Activated T-cell treated with anti-CD3 and anti-CD28 coated beads, Interleukin-2, amount 50 U/mL, for 48 hours (primary cell): Measurements from ENCODE around the gene SRP9.

Experiments used
- DNase-seq, 2 experiments: peaks; one replicate each; pipeline ENCODE4 v3.0.0-alpha.2; 2020

Gene SRP9, protein sequence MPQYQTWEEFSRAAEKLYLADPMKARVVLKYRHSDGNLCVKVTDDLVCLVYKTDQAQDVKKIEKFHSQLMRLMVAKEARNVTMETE

DNA sequence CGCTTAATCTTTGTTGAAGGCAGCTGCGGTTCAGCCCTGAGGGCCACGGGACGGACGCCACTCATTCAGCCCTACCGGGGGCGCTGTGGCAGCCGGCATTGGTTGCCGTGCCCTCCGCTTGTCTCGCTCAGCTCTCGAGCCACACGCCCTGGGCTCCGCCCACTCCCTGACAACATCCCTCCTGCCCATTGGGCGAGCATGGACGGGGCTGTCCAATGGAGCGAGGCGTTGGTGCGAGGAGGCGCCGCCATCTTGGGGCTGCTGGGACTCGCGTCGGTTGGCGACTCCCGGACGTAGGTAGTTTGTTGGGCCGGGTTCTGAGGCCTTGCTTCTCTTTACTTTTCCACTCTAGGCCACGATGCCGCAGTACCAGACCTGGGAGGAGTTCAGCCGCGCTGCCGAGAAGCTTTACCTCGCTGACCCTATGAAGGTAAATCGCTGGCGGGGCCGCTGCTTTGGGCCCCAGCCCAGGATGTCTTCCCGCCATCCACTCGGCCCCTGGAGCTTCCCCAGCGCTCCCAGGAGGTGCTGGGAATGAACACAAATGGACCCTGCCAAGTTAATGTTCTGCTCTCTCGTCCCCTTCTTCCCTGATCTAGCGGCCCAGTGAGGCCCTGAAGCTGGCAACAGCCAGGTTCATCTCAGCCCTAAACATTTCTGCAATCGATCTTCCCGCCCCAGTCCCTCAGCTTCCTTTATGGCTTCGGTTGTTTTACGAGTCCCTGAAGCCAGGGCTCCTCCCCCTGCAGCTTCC is at the start of gene SRP9:
Gene SRP9, plus strand, starts transcription at position 244 of the 754 bp plus-strand sequence. Its CDS starts 115 bp downstream, at position 359.
- peak; percentile 99 for DNase-seq

DNA sequence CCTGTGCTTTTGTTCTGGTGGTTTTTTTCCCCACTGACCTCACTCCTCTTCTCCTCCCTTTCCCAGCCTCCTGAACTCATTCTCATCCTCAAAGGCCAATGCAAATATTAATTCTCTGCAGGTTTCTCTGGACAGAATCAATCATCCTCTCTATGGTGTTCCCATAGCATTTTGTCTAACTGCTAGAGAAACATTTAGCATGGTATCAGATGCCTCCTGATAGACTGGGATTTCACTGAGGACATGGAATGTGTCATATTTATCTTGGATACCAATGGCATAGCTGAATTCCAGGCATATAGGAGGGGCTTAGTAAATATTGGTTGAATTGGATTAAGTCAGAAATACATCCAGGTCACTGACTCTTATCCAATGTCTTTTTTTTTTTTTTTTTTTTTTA is 46.1 kb upstream of the SRP9 start:
- DNase-seq, result no peak

GRCh38 chr1:225733254-225733653 is 44.4 kb upstream of the SRP9 start:
- no peak for DNase-seq

- no peak for DNase-seq
Measured at GRCh38 chr1:225735252-225736149, 42.1 kb upstream of the SRP9 start.

GRCh38 chr1:225736437-225737098 is 41.1 kb upstream of the SRP9 start:
- DNase-seq, result no peak

GRCh38 chr1:225737161-225737560 is 40.5 kb upstream of the SRP9 start:
- no peak for DNase-seq

DNA sequence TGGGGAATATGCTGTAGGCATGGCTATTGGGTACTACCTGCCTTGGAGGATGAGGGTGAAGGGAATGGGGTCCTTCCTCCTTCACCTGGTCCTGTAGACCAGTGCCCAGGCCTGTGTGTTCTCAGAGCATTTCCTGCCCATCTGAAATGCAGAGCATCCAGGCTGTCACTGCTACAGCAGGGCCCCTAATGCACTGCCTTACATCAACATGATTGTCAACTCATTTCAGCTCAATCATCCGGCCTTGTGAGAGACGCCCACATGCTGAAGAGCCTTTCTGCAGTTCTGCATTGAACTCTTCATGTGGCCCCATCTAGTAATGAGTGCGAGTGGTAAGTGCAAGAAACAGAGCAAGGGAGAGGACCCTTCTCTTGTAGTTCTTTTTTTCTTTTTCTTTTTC is 39.8 kb upstream of the SRP9 start:
- DNase-seq, result no peak

DNA sequence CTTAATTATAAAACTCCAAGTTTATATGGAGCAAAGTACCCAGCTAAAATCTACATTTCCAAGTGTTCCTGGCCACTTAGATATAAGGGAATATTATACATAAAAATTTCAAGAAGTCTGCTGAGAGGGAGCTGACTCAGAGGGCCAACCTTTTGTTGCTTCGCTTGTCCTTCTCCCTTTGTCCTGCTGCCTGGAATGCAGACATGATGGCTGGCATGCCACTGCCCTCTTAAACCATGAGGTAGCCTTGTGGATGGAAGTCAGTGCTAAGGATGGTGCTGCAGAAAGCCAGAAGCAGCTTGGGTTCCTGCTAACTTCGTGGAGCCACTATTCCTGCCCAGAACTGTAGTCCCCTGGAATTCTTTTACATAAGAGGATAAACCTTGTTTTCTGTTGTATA is 38.9 kb upstream of the SRP9 start:
- no peak for DNase-seq

DNA sequence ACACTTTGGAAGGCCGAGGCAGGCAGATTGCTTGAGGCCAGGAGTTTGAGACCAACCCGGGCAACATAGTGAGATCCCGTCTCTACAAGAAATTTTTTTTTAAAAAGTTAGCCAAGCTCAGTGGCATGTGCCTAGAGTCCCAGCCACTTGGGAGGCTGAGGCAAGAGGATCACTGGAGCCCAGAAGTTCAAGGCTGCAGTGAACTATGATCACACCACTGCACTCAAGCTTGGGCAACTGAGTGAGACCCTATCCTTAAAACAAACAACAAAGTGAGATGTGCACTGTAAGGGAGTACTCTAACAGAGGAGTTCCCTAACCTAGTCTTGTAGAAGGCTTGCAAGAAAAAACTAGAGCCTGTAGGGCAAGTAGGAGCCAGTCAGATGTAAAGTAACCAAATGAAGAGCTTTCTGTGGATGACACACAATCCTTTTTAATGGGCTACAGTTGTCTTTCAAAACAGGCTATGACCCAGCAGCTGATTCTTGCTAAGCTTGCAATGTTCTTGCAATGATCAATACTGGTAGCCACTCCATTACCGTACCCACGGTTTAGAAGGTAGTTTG is 38.0 kb upstream of the SRP9 start:
- no peak for DNase-seq

GRCh38 chr1:225744745-225745144 is 32.9 kb upstream of the SRP9 start:
- no peak for DNase-seq

DNA sequence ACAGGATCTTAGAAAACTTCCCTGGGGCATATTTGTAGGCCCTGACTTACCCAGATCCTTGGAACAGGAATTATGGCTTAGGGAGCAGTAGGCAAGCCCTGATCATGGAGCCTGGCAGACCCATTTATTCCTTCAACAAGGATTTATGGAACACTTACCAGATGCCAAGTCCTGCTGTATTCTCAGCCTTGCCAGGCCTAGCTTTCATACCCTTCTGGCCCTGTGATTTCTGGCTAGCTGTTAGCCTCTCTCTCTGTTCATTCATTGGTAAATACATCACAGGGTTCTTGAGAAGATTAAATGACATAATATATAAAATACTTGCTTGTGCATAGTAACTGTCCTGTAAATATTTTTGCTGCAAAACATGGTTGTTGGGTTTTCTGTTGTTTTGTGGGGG is 32.4 kb upstream of the SRP9 start:
- no peak for DNase-seq

DNA sequence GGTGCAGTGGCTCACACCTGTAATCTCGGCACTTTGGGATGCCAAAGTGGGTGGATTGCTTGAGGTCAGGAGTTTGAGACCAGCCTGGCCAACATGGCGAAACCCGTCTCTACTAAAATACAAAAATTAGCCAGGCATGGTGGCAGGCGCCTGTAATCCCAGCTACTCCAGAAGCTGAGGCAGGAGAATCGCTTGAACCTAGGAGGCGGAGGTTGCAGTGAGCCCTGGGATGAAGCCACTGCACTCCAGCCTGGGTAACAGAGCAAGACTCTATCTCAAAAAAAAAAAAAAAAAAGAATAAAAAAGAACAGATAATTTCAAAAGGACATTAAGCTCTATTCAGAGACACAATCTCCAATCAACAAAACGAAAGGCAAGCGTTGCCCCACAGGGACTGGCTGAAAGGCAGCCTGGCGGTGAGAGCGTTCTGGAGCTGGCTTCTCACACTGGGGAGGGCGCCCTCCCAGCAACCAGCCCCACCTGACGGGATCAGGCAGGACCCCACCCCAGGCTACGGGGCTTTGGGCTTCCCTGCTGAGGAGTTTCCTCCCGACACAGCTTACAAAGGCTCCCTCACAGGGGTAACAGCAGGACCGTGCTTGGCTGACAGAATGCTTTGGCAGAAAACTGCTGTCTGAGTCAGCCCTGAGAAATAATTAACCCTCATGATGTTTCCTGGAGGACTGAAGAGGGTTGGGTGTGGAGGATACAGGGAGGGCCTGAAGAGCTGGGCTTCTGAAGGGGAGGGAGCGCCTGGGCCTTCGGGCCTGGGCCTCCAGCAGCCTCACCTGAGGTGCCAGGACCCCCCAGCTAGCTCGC is 31.1 kb upstream of the SRP9 start:
- DNase-seq, result no peak

- DNase-seq, result no peak
Measured at GRCh38 chr1:225747566-225747965, 30.1 kb upstream of the SRP9 start.

DNA sequence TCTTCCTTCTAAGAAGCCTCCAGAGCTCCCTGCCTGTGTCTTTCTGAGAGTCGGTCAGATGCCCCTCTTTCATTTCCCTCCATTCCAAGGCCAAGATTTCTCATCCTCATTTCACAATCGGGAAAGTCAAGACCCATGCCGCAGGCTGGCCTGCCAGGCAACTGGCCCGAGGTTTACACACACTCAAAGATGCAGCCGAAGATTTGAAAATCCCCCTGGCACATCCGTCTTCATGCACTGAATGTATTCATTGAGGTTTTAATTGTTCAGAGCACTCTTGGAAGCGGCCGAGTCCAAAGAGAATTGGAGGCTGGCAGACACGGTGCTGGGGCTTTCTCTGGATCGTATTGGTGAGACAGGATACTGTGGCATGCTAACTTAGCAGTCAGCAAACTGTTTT is 29.1 kb upstream of the SRP9 start:
- no peak for DNase-seq

DNA sequence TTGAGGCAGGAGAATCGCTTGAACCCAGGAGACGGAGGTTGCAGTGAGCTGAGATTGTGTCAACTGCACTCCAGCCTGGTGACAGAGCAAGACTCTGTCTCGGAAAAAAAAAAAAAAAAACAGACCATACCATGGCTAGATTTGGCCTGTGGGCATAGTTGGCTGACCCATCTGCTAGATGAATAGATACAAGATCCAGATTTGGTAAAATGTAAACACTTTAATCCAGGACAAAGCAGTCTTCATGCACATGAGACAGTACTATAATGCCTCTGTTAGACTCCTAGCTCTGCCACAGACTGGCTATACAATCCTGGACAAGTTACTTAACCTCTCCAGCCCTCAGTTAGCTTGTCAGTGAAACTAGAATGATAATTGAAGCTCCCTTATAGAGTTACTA is 27.9 kb upstream of the SRP9 start:
- no peak for DNase-seq

DNA sequence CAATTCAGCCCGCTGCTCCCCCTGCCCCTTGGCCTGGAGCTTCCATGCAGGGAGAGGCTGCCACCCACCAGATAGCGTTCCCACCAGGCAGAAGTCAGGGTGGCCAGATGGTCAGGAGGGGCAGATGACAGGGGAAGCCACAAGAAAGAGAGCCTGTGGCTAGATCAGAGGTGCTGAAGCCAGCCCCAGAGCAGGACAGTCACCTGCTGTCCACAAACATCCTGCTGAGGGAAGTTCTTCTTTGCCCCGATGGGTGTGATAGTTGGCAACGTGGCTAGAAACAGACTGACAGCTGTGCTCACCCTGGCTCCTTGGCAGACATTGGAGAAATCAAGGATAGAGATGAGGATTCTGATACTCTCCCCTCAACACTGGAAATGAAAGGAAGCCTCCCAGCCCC is 27.2 kb upstream of the SRP9 start:
- DNase-seq, result no peak

- DNase-seq, result no peak
Measured at GRCh38 chr1:225750875-225751824, 26.5 kb upstream of the SRP9 start.

DNA sequence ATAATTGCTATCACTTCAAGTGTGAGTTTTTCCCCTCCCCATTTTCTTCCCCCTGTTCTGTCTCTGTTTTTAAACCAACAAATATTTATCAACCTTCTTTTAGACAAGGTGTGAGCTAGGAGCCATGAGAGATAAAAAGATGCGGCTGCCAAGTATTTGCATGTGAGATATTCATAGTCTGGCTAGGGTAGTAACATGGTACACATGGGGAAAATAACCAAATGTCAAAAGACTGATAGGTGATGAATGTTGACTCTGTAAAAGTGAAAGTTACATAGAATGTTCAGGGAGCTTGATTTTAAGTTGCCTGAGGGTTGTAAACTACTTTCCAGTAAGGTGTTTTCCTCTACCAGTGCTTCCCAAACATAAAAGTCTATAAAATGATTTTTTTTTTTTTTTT is 25.4 kb upstream of the SRP9 start:
- no peak for DNase-seq

DNA sequence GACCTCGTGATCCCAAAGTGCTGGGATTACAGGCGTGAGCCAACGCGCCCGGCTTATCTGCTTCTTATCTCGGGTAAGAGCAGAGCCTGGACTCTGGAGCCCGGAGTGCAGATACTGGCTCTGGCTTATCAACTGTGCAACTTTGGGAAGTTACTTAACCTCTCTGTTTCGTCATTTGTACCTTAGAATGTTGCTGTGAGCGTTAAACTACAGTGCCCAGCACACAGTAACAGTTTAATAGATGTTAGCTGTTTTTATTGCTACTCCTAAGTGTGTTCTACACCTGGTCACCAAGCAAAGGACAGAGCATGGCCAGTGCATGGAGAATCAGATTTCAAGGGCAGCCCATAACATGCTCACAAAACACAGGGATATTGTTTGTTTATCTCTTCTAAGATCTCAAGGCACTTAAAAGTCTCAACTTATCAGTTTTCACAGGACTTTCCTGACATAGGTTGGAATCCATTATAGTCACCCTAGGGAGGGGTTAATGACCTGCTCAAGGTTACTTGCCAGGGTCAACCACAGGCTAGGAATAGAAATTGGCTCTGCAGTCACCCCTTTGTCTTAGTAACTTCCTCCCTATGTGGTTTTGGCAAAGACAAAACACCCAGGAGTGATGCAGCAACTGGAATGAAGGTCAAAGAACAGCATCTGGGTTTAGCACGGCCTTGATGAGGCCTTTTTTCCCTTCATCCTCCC is 22.5 kb upstream of the SRP9 start:
- DNase-seq, result no peak

DNA sequence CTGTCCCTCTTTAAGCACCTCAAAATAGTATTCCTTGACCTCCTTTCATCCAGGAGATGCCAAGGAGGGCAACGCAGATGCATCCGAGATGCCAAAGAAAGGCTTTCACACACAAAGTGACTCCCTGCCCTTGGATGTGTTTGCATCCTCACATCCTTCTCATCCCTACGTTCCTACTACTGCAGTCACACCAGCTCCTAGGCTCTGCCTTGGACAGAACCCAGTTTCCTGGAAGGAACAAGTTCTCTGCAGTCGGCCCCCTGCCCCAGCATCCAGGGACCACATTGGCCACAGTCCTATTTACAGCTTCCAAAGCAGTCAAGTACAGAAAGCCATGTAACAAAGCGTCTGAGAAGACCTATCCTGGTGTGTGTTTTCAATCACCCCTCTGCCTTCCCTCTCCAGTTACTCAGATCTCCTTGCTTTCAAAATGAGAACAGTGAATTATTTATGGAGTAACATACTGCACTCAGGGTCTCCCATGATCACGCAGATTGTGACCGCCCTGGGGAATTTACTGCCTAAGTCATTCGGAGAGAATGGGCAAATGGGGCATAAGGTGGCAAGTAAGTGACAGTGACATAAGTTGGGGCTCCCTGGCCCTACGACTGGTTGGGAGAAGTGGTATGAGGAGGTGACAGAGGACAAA is 21.8 kb upstream of the SRP9 start:
- no peak for DNase-seq
